ENCODE data around the gene FLCN. TPM values are rescaled to one million over a fixed set of nuclear protein-coding genes. Genes with fewer than 3 reads are reported as not detected.

The FLCN gene
- total and polyA plus RNA-seq, 2 donors (not counting 1 experiment from before 2014, with no cell fraction given) = 16.4 to 68.5 TPM

DNA sequence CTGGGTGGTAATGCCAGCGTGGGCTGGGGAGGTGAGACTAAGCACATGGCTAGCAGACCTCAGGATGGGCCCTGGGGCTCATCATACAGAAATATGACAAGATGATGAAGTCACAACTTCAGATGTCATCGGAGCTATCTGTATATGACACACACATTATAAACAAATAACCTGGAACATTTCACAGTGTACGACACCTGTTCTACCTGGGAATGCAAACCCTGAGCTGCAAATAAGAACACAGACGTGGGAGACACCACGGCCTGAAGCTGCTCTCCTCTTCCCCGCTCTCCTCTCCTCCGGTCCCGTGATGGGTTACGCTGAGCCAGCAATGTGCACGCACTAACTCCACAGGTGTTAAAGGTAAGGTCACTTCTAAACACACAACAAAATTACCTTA, 35.7 kb downstream of the FLCN start:
- TF ChIP-seq EZH2 (IDR thresholded peaks at IDR 0.05; ENCODE audit: low read length, missing control alignments) = no peak
- TF ChIP-seq CTCF (conservative IDR thresholded peaks at IDR 0.05 in 1 of 2, IDR thresholded peaks at IDR 0.05 in 1 of 2; ENCODE audit: low read depth in 1 of 2, low read length in 2 of 2) = no peak
- Histone ChIP-seq H3K4me2 (ENCODE audit: extremely low read depth, insufficient read depth, low read length) (no peak overlapping the region), H3K9me3 (ENCODE audit: control insufficient read depth, insufficient read depth, low read depth, low read length) (no peaks in the 10 kb centered on the region), H3K9ac (ENCODE audit: insufficient read depth, low read length) (no peak overlapping the region), H3K27ac (ENCODE audit: insufficient read depth, low read length) (no peak overlapping the region), H2AFZ (ENCODE audit: low read length) (no peak overlapping the region), H3K79me2 (ENCODE audit: control insufficient read depth, insufficient read depth, low read length) (peaks cover 9% of the 10 kb centered on the region), H4K20me1 (ENCODE audit: control insufficient read depth, extremely low read depth, insufficient read depth, low read length) (no peaks in the 10 kb centered on the region), H3K4me3 (replicated peaks in 1 of 4; ENCODE audit: control extremely low read depth in 1 of 4, insufficient read depth in 1 of 4, low read depth in 3 of 4, low read length in 4 of 4) (no peak overlapping the region), H3K36me3 (ENCODE audit: control insufficient read depth, insufficient read depth, low read length) (peaks cover 2% of the 10 kb centered on the region), H3K4me1 (ENCODE audit: control insufficient read depth, extremely low read depth, insufficient read depth, low read length) (peaks cover 11% of the 10 kb centered on the region), H3K27me3 (ENCODE audit: control insufficient read depth, insufficient read depth, low read length) (no peaks in the 10 kb centered on the region)
- no peak for DNase-seq (ENCODE audit: low read depth in 2 of 2)

DNA sequence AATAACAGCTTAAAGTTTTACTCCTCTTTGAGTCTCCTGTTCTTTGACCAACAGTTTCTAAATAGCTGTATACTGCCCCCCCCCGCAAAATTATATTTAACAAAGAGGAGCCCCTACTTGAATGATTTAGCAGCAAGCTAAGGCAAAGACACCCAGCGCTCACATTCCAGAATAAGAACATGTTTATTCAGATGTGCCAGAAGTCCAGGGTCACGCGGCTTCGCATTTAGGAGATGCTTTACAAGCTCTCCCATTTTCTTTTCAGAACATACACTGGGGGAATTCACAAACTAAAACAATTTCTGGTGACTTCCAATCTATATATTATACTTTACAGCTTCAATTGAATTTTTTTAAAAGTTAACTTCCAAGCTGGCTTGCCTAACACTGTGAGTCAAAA, 36.1 kb downstream of the FLCN start:
- Histone ChIP-seq H3K4me2 (ENCODE audit: extremely low read depth, insufficient read depth, low read length) (peak overlapping the region; percentile 56), H4K20me1 (ENCODE audit: control insufficient read depth, extremely low read depth, insufficient read depth, low read length) (no peaks in the 10 kb centered on the region), H3K9ac (ENCODE audit: insufficient read depth, low read length) (no peak overlapping the region), H3K79me2 (ENCODE audit: control insufficient read depth, insufficient read depth, low read length) (peaks cover 9% of the 10 kb centered on the region), H3K4me3 (replicated peaks in 1 of 4; ENCODE audit: control extremely low read depth in 1 of 4, insufficient read depth in 1 of 4, low read depth in 3 of 4, low read length in 4 of 4) (no peak overlapping the region), H3K27me3 (ENCODE audit: control insufficient read depth, insufficient read depth, low read length) (no peaks in the 10 kb centered on the region), H2AFZ (ENCODE audit: low read length) (no peak overlapping the region), H3K4me1 (ENCODE audit: control insufficient read depth, extremely low read depth, insufficient read depth, low read length) (peaks cover 11% of the 10 kb centered on the region), H3K9me3 (ENCODE audit: control insufficient read depth, insufficient read depth, low read depth, low read length) (no peaks in the 10 kb centered on the region), H3K36me3 (ENCODE audit: control insufficient read depth, insufficient read depth, low read length) (peaks cover 2% of the 10 kb centered on the region), H3K27ac (ENCODE audit: insufficient read depth, low read length) (peak overlapping the region; percentile 17)
- TF ChIP-seq CTCF (conservative IDR thresholded peaks at IDR 0.05 in 1 of 2, IDR thresholded peaks at IDR 0.05 in 1 of 2; ENCODE audit: low read depth in 1 of 2, low read length in 2 of 2) (no peak), EZH2 (IDR thresholded peaks at IDR 0.05; ENCODE audit: low read length, missing control alignments) (no peak)
- peak in 1 of 2 donors; percentile 54 for DNase-seq (ENCODE audit: low read depth in 2 of 2)

GRCh38 chr17:17200311-17200710, 36.7 kb downstream of the FLCN start:
- H3K4me3 ChIP-seq (replicated peaks in 1 of 4; ENCODE audit: control extremely low read depth in 1 of 4, insufficient read depth in 1 of 4, low read depth in 3 of 4, low read length in 4 of 4) = no peak overlapping the region
- DNase-seq (ENCODE audit: low read depth in 2 of 2) = peak in 1 of 2 donors; percentile 19
- H3K27ac ChIP-seq (ENCODE audit: insufficient read depth, low read length) = peak overlapping the region; percentile 17

More at GRCh38 chr17:17200311-17200710, 36.7 kb downstream of the FLCN start:
- Histone ChIP-seq H3K27me3 (ENCODE audit: control insufficient read depth, insufficient read depth, low read length) (no peaks in the 10 kb centered on the region), H4K20me1 (ENCODE audit: control insufficient read depth, extremely low read depth, insufficient read depth, low read length) (no peaks in the 10 kb centered on the region), H3K4me2 (ENCODE audit: extremely low read depth, insufficient read depth, low read length) (no peak overlapping the region), H3K9me3 (ENCODE audit: control insufficient read depth, insufficient read depth, low read depth, low read length) (no peaks in the 10 kb centered on the region), H3K9ac (ENCODE audit: insufficient read depth, low read length) (no peak overlapping the region), H3K79me2 (ENCODE audit: control insufficient read depth, insufficient read depth, low read length) (peaks cover 9% of the 10 kb centered on the region), H2AFZ (ENCODE audit: low read length) (no peak overlapping the region), H3K4me1 (ENCODE audit: control insufficient read depth, extremely low read depth, insufficient read depth, low read length) (peaks cover 11% of the 10 kb centered on the region), H3K36me3 (ENCODE audit: control insufficient read depth, insufficient read depth, low read length) (peaks cover 2% of the 10 kb centered on the region)
- no peak for TF ChIP-seq CTCF (conservative IDR thresholded peaks at IDR 0.05 in 1 of 2, IDR thresholded peaks at IDR 0.05 in 1 of 2; ENCODE audit: low read depth in 1 of 2, low read length in 2 of 2)
- TF ChIP-seq EZH2 (IDR thresholded peaks at IDR 0.05; ENCODE audit: low read length, missing control alignments) = no peak
